Measurements from ENCODE around the gene RAB9A.
A peak's percentile ranks its signal among the peaks of the same experiment; 100 is the strongest.

Gene RAB9A

GRCh38 chrX:13748486-13748885, 59.6 kb downstream of the RAB9A start:
- no peak overlapping the region for H3K4me3 ChIP-seq (ENCODE audit: low read length)
- DNase-seq (ENCODE audit: low read depth): no peak
- TF ChIP-seq CTCF (IDR thresholded peaks at IDR 0.05; ENCODE audit: insufficient read depth, low read depth, low read length, missing control alignments): no peak

GRCh38 chrX:13750204-13750603, 61.3 kb downstream of the RAB9A start:
- TF ChIP-seq CTCF (IDR thresholded peaks at IDR 0.05; ENCODE audit: insufficient read depth, low read depth, low read length, missing control alignments): peak; percentile 54
- DNase-seq (ENCODE audit: low read depth): peak; percentile 59

GRCh38 chrX:13750812-13751211, 61.9 kb downstream of the RAB9A start:
- no peak overlapping the region for H3K4me3 ChIP-seq (ENCODE audit: low read length)
- TF ChIP-seq CTCF (IDR thresholded peaks at IDR 0.05; ENCODE audit: insufficient read depth, low read depth, low read length, missing control alignments): no peak
- DNase-seq (ENCODE audit: low read depth): no peak

More at GRCh38 chrX:13750204-13750603, 61.3 kb downstream of the RAB9A start:
- no peak overlapping the region for H3K4me3 ChIP-seq (ENCODE audit: low read length)

GRCh38 chrX:13752141-13752540, 63.2 kb downstream of the RAB9A start:
- DNase-seq (ENCODE audit: low read depth): peak; percentile 47
- H3K4me3 ChIP-seq (ENCODE audit: low read length): no peak overlapping the region
- no peak for TF ChIP-seq CTCF (IDR thresholded peaks at IDR 0.05; ENCODE audit: insufficient read depth, low read depth, low read length, missing control alignments)

GRCh38 chrX:13752646-13753045, 63.7 kb downstream of the RAB9A start:
- TF ChIP-seq CTCF (IDR thresholded peaks at IDR 0.05; ENCODE audit: insufficient read depth, low read depth, low read length, missing control alignments): no peak
- DNase-seq (ENCODE audit: low read depth): no peak
- no peak overlapping the region for H3K4me3 ChIP-seq (ENCODE audit: low read length)

GRCh38 chrX:13754765-13755164, 65.8 kb downstream of the RAB9A start:
- no peak for DNase-seq (ENCODE audit: low read depth)
- no peak overlapping the region for H3K4me3 ChIP-seq (ENCODE audit: low read length)
- TF ChIP-seq CTCF (IDR thresholded peaks at IDR 0.05; ENCODE audit: insufficient read depth, low read depth, low read length, missing control alignments): no peak

- no peak overlapping the region for H3K4me3 ChIP-seq (ENCODE audit: low read length)
- DNase-seq (ENCODE audit: low read depth): no peak
- TF ChIP-seq CTCF (IDR thresholded peaks at IDR 0.05; ENCODE audit: insufficient read depth, low read depth, low read length, missing control alignments): no peak
These were observed 66.3 kb downstream of the RAB9A start for GRCh38 chrX:13755254-13755653.

Data from epithelial cell of esophagus (primary cell).